Measurements from ENCODE around the gene MDK.

DNA sequence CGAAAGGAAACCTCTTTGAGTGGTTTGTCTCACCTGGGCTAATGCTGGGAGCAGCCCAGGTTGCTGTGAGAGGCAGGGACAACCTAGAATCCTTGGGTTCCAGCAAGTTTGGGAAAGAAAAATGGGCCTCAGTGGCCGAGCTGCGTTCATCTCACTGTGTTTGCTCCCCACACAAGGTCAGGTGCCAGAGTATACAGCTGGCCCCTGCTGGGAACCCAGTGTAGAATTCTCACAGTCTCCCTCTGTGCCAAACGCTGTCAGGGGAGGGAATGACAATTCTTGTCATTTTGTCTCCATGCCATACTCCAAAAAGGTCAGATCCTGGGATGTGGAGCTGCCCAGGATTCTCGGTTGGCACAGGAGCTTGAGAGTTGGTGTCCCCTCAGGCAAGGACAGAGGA lies 29.9 kb upstream of the MDK start:
- TF ChIP-seq POLR2A (IDR thresholded peaks at IDR 0.05) (no peak), CTCF (IDR thresholded peaks at IDR 0.05) (no peak), POLR2AphosphoS5 (IDR thresholded peaks at IDR 0.05) (no peak)

Data from transverse colon (tissue), 4 donors.